ENCODE data around the gene MMP21. TPM values are rescaled to one million over a fixed set of nuclear protein-coding genes. Genes with fewer than 3 reads are reported as not detected.

MMP21 gene
- polyA plus RNA-seq, 4 donors: 0.24 to 0.49 (median 0.36) TPM

- DNase-seq (ENCODE audit: low read depth in 4 of 4, low spot score in 3 of 4): no peak
Measured at GRCh38 chr10:125766511-125766910, 9.1 kb downstream of the MMP21 start.

- no peak for DNase-seq (ENCODE audit: low read depth in 4 of 4, low spot score in 3 of 4)
Measured at GRCh38 chr10:125765835-125766234, 9.8 kb downstream of the MMP21 start.

- DNase-seq (ENCODE audit: low read depth in 4 of 4, low spot score in 3 of 4): no peak
Measured at GRCh38 chr10:125762692-125763648, 12.7 kb downstream of the MMP21 start.

- DNase-seq (ENCODE audit: low read depth in 4 of 4, low spot score in 3 of 4): no peak
Measured at GRCh38 chr10:125761961-125762360, 13.7 kb downstream of the MMP21 start.

GRCh38 chr10:125757742-125758141 lies 17.9 kb downstream of the MMP21 start:
- no peak for DNase-seq (ENCODE audit: low read depth in 4 of 4, low spot score in 3 of 4)

GRCh38 chr10:125756853-125757487 lies 18.7 kb downstream of the MMP21 start:
- no peak for DNase-seq (ENCODE audit: low read depth in 4 of 4, low spot score in 3 of 4)

GRCh38 chr10:125756196-125756595 lies 19.4 kb downstream of the MMP21 start:
- no peak for DNase-seq (ENCODE audit: low read depth in 4 of 4, low spot score in 3 of 4)

GRCh38 chr10:125747417-125747816 lies 28.2 kb downstream of the MMP21 start:
- no peak for DNase-seq (ENCODE audit: low read depth in 4 of 4, low spot score in 3 of 4)

- DNase-seq (ENCODE audit: low read depth in 4 of 4, low spot score in 3 of 4): no peak
Measured at GRCh38 chr10:125744909-125745308, 30.7 kb downstream of the MMP21 start.

- DNase-seq (ENCODE audit: low read depth in 4 of 4, low spot score in 3 of 4): no peak
Measured at GRCh38 chr10:125742465-125742864, 33.2 kb downstream of the MMP21 start.

- no peak for DNase-seq (ENCODE audit: low read depth in 4 of 4, low spot score in 3 of 4)
Measured at GRCh38 chr10:125739994-125740679, 35.5 kb downstream of the MMP21 start.

- DNase-seq (ENCODE audit: low read depth in 4 of 4, low spot score in 3 of 4): no peak
Measured at GRCh38 chr10:125738206-125738605, 37.4 kb downstream of the MMP21 start.

- DNase-seq (ENCODE audit: low read depth in 4 of 4, low spot score in 3 of 4): no peak
Measured at GRCh38 chr10:125734823-125735222, 40.8 kb downstream of the MMP21 start.

GRCh38 chr10:125734148-125734547 lies 41.5 kb downstream of the MMP21 start:
- DNase-seq (ENCODE audit: low read depth in 4 of 4, low spot score in 3 of 4): no peak

- no peak for DNase-seq (ENCODE audit: low read depth in 4 of 4, low spot score in 3 of 4)
Measured at GRCh38 chr10:125727436-125727835, 48.2 kb downstream of the MMP21 start.

- DNase-seq (ENCODE audit: low read depth in 4 of 4, low spot score in 3 of 4): no peak
Measured at GRCh38 chr10:125726914-125727313, 48.7 kb downstream of the MMP21 start.

- no peak for DNase-seq (ENCODE audit: low read depth in 4 of 4, low spot score in 3 of 4)
Measured at GRCh38 chr10:125722811-125723210, 52.8 kb downstream of the MMP21 start.

GRCh38 chr10:125721035-125721434 lies 54.6 kb downstream of the MMP21 start:
- no peak for DNase-seq (ENCODE audit: low read depth in 4 of 4, low spot score in 3 of 4)

GRCh38 chr10:125720002-125720382 lies 55.6 kb downstream of the MMP21 start:
- DNase-seq (ENCODE audit: low read depth in 4 of 4, low spot score in 3 of 4): no peak

- DNase-seq (ENCODE audit: low read depth in 4 of 4, low spot score in 3 of 4): peak; percentile 96 to 99 (median 98)
Measured at GRCh38 chr10:125719173-125720001, 56.2 kb downstream of the MMP21 start, which contains the start of gene EDRF1. TSS of gene EDRF1 (plus strand) at chr10:125719709. CDS start at chr10:125719808, 99 bp downstream.
